Activated CD8-positive, alpha-beta memory T cell treated with anti-CD3 and anti-CD28 coated beads, Interleukin-2, amount 10 ng/mL, durations not matched to agents 7 days and 5 days (primary cell): ENCODE results near the gene SEMA5A. TPM values are rescaled to one million over a fixed set of nuclear protein-coding genes. Genes with fewer than 3 reads are reported as not detected.

Experiments
- ATAC-seq: fragments of 150-1000 bp; cut with Tn5 transposase; one replicate; pipeline ENCODE4 v1.10.0; 2021; ENCODE audit warnings: moderate library complexity
- CTCF ChIA-PET: fragments of 350-600 bp; sonication (Branson Sonifier 250); formaldehyde crosslinking; loops from one replicate; lab custom pipeline; 2021; ENCODE audit warnings: antibody characterized with exemption; lab: Charles Lee
- DNase-seq: peaks from one replicate; pipeline ENCODE4 v3.0.0-alpha.2; 2020
- H3K27ac Mint-ChIP-seq: one replicate; pipeline ENCODE4 v1.8.0; 2021; ENCODE audit warnings: mild to moderate bottlenecking, mixed read lengths
- H3K27me3 Mint-ChIP-seq: one replicate; pipeline ENCODE4 v1.8.0; 2021; ENCODE audit warnings: mixed read lengths
- H3K36me3 Mint-ChIP-seq: one replicate; pipeline ENCODE4 v1.8.0; 2021; ENCODE audit warnings: mild to moderate bottlenecking, mixed read lengths
- H3K4me1 Mint-ChIP-seq: one replicate; pipeline ENCODE4 v1.8.0; 2021; ENCODE audit warnings: mixed read lengths
- H3K4me3 Mint-ChIP-seq: one replicate; pipeline ENCODE4 v1.8.0; 2021; ENCODE audit warnings: mild to moderate bottlenecking, moderate library complexity, mixed read lengths
- H3K9me3 Mint-ChIP-seq: one replicate; pipeline ENCODE4 v1.8.0; 2022; ENCODE audit warnings: low read depth, mixed read lengths
- total RNA-seq, 2 experiments: library from RNA; stranded (reverse); gene quantifications; one replicate each; pipeline ENCODE4 v1.2.3, GENCODE V29; 2021

Gene SEMA5A
- total RNA-seq, 2 experiments from 2014 or later: 0.02 TPM; not detected in 1

DNA sequence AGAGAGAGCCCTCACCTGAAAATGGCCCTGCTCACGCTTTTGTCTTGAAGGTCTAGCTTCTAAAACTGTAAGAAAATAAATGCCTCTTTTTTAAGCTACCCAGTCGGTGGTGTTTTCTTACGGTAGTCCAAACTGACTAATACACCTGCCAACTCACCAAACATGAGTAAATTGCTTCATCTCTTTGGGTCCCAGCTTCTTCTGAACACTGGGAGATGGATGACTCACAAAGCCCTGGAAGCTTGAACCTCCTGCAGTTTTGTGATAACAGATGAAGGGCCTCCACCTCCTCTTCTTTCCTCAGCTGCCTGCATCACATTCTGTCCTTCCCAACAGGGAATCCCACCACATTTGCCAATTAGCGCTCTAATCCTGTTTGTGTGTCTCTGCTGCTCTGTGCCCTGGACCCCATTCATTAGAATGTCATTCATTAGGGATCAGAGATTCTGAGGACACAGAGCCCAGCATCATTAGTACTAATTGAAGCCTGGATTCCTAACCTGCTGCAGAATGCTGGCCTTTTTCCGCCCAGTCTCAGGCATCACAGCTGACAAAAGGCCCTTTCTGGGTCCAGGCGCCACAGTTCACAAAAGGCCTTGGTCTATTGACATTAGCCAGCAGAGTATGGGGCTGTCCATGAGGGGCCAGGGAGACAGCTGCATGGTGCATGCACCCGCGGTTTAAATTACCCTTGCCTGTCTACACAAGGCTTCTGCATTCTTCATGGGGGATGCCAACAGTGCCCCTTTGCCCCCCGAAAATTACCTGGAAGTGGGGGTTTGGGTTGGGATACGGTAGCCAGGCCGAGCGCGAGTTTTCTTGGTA lies 349.3 kb downstream of the SEMA5A start:
- Mint-ChIP-seq H3K4me3 (no peak overlapping the region), H3K4me1 (no peaks in the 10 kb centered on the region), H3K36me3 (no peaks in the 10 kb centered on the region), H3K27ac (no peak overlapping the region), H3K27me3 (no peaks in the 10 kb centered on the region), H3K9me3 (peaks cover 2% of the 10 kb centered on the region)
- CTCF ChIA-PET: no interaction called here
- no peak for DNase-seq
- no peak for ATAC-seq

- DNase-seq (no peak), ATAC-seq (no peak)
- CTCF ChIA-PET: no interaction called here
- Mint-ChIP-seq H3K27me3 (no peaks in the 10 kb centered on the region), H3K36me3 (no peaks in the 10 kb centered on the region), H3K27ac (no peak overlapping the region), H3K9me3 (peaks cover 2% of the 10 kb centered on the region), H3K4me3 (no peak overlapping the region), H3K4me1 (no peaks in the 10 kb centered on the region)
Observed at GRCh38 chr5:9194509-9194908, 351.4 kb downstream of the SEMA5A start.

- Mint-ChIP-seq H3K27ac (no peak overlapping the region), H3K4me3 (no peak overlapping the region), H3K4me1 (no peaks in the 10 kb centered on the region), H3K9me3 (peaks cover 2% of the 10 kb centered on the region), H3K36me3 (no peaks in the 10 kb centered on the region), H3K27me3 (no peaks in the 10 kb centered on the region)
- DNase-seq (no peak), ATAC-seq (no peak)
- CTCF ChIA-PET: no interaction called here
Observed at GRCh38 chr5:9192266-9192665, 353.6 kb downstream of the SEMA5A start.

- Mint-ChIP-seq H3K27ac (no peak overlapping the region), H3K36me3 (no peaks in the 10 kb centered on the region), H3K27me3 (no peaks in the 10 kb centered on the region), H3K4me3 (no peak overlapping the region), H3K4me1 (no peaks in the 10 kb centered on the region), H3K9me3 (no peaks in the 10 kb centered on the region)
- CTCF ChIA-PET: no interaction called here
- ATAC-seq (no peak), DNase-seq (no peak)
Observed at GRCh38 chr5:9189681-9190080, 356.2 kb downstream of the SEMA5A start.

DNA sequence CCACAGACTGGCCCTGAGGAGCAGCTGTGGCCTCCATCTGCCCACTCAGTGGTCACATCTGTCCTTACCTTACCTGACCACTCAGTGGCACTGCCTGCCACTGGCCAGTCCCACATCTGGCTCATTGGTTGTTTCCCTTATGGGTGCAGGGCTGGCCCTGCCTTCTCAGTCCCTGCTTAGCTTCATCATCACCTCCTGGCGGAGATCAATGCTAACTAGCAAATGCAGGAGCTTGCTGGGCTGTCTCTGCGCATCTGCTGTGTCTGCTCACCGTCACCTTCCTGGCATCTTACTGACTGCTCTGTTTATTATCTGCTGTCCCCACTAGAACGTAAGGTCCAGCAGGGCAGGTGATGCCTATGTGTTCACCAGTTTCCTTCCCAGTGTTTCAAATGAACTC lies 356.9 kb downstream of the SEMA5A start:
- H3K27me3 Mint-ChIP-seq: no peaks in the 10 kb centered on the region
- no peaks in the 10 kb centered on the region for H3K4me1 Mint-ChIP-seq
- no peak for ATAC-seq
- no peak for DNase-seq
- H3K9me3 Mint-ChIP-seq: no peaks in the 10 kb centered on the region
- CTCF ChIA-PET: no interaction called here
- no peak overlapping the region for H3K4me3 Mint-ChIP-seq
- H3K36me3 Mint-ChIP-seq: no peaks in the 10 kb centered on the region
- H3K27ac Mint-ChIP-seq: no peak overlapping the region

DNA sequence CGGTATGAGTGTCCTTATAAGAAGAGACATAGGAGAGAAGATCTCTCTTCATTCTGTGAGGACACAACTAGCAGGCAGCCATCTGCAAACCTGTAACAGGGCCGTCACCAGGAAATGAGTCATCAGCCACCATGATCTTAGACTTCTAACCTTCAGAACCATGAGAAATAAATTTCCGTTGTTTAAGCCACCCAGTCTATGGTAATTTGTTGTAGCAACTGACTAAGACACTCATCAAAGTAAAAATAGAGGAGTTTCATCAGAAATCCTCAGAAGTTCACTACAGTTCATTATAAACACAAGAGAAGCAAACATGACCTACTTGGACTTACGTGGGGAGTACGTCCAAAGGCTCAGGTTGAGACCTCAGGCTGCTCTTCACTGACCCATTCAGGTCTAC lies 357.7 kb downstream of the SEMA5A start:
- no peak overlapping the region for H3K4me3 Mint-ChIP-seq
- no peaks in the 10 kb centered on the region for H3K27me3 Mint-ChIP-seq
- H3K27ac Mint-ChIP-seq: no peak overlapping the region
- DNase-seq: no peak
- peaks cover 3% of the 10 kb centered on the region for H3K9me3 Mint-ChIP-seq
- CTCF ChIA-PET: no interaction called here
- no peaks in the 10 kb centered on the region for H3K4me1 Mint-ChIP-seq
- H3K36me3 Mint-ChIP-seq: no peaks in the 10 kb centered on the region
- ATAC-seq: no peak

DNA sequence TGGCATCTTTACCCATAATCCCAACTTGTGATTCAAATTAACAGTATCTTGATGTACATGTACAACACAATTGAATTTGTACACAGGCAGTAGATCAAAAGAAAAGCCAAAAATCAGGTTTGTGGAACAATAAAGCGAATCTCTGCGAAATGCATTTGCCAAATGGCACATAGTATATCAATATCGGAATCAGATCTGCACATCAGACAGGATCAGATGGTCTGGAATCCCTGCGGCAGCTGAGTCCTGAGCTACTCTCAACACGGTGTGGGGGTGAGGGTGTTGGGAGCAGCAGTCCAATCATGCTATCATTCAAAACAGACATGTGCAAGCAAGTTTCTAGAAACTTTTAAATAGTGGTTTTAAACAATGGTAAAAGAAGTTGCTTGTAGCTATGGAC lies 358.3 kb downstream of the SEMA5A start:
- H3K27ac Mint-ChIP-seq: no peak overlapping the region
- H3K4me1 Mint-ChIP-seq: no peaks in the 10 kb centered on the region
- DNase-seq (no peak), ATAC-seq (no peak)
- H3K27me3 Mint-ChIP-seq: no peaks in the 10 kb centered on the region
- CTCF ChIA-PET: no interaction called here
- peaks cover 3% of the 10 kb centered on the region for H3K9me3 Mint-ChIP-seq
- no peaks in the 10 kb centered on the region for H3K36me3 Mint-ChIP-seq
- no peak overlapping the region for H3K4me3 Mint-ChIP-seq

DNA sequence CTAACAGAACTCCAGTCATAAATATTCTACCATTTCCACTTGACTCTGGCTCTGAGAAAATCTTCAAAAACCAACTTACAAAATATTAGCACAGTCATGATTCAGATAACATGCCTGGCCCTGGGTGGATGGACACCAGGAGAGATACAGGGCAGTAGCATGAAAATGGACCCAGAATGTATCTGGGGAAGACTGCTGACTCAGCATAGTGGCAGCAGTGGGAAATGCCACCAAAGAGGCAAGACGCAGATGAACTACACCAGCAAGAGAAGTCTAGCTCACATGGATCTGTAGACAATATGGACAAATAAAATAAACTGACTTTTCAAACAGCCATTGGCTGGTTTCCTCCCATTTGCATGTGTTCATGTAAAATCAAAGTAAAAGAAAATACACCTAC lies 359.8 kb downstream of the SEMA5A start:
- Mint-ChIP-seq H3K9me3 (peaks cover 3% of the 10 kb centered on the region), H3K4me1 (no peaks in the 10 kb centered on the region), H3K27me3 (no peaks in the 10 kb centered on the region), H3K36me3 (no peaks in the 10 kb centered on the region), H3K27ac (no peak overlapping the region), H3K4me3 (no peak overlapping the region)
- CTCF ChIA-PET: no interaction called here
- no peak for DNase-seq
- ATAC-seq: no peak

DNA sequence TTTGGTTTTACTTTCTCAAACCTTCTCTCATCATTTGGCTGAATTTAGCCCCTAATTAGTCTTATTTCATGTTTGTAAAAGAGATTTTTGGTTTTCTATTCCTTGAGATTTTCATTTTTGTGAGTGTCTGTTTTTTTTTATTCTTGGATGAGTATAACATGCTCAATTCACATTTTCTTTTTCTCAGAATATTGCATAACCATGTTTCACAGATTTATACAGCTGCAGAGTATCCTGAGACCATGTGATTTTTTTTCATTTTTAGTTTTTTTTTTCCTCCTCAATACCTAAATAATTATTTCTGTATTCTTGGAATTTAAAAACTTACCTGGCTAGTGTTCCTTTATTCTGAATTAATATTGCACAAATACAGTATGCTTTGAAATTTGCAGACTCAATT lies 361.9 kb downstream of the SEMA5A start:
- no peaks in the 10 kb centered on the region for H3K4me1 Mint-ChIP-seq
- peaks cover 3% of the 10 kb centered on the region for H3K9me3 Mint-ChIP-seq
- H3K4me3 Mint-ChIP-seq: no peak overlapping the region
- no peaks in the 10 kb centered on the region for H3K27me3 Mint-ChIP-seq
- H3K27ac Mint-ChIP-seq: no peak overlapping the region
- CTCF ChIA-PET: no interaction called here
- no peaks in the 10 kb centered on the region for H3K36me3 Mint-ChIP-seq
- ATAC-seq: no peak
- no peak for DNase-seq

- DNase-seq: no peak
- Mint-ChIP-seq H3K27me3 (no peaks in the 10 kb centered on the region), H3K4me1 (no peaks in the 10 kb centered on the region), H3K36me3 (no peaks in the 10 kb centered on the region), H3K4me3 (no peak overlapping the region), H3K9me3 (peaks cover 3% of the 10 kb centered on the region), H3K27ac (no peak overlapping the region)
- CTCF ChIA-PET: no interaction called here
- no peak for ATAC-seq
Observed at GRCh38 chr5:9182899-9183695, 362.8 kb downstream of the SEMA5A start.

DNA sequence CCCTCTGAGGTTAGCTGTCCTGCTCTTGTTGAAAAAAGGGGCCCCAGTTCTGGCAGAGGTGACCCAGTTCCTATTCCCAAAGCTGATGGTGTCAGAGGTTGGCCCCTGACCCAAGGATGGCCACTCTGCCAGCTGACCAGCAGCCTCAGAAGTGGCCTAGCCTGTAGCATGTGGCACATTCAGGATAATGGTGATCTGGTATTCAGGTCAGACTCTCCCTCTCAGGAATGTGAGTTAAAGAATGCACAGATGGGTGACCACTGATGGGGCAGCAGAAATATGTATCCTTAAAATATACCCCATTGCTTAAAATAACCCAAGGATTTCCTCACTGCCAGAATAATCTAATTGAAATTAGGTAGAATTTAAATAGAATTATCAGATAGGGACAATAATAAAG lies 369.2 kb downstream of the SEMA5A start:
- Mint-ChIP-seq H3K9me3 (no peaks in the 10 kb centered on the region), H3K27me3 (no peaks in the 10 kb centered on the region), H3K4me1 (no peaks in the 10 kb centered on the region), H3K27ac (no peak overlapping the region), H3K36me3 (no peaks in the 10 kb centered on the region), H3K4me3 (no peak overlapping the region)
- no peak for DNase-seq
- CTCF ChIA-PET: no interaction called here
- no peak for ATAC-seq

GRCh38 chr5:9174446-9174845 lies 371.4 kb downstream of the SEMA5A start:
- Mint-ChIP-seq H3K27ac (no peak overlapping the region), H3K9me3 (no peaks in the 10 kb centered on the region), H3K4me3 (no peak overlapping the region), H3K27me3 (no peaks in the 10 kb centered on the region), H3K36me3 (no peaks in the 10 kb centered on the region), H3K4me1 (no peaks in the 10 kb centered on the region)
- ATAC-seq (no peak), DNase-seq (no peak)
- CTCF ChIA-PET: no interaction called here

DNA sequence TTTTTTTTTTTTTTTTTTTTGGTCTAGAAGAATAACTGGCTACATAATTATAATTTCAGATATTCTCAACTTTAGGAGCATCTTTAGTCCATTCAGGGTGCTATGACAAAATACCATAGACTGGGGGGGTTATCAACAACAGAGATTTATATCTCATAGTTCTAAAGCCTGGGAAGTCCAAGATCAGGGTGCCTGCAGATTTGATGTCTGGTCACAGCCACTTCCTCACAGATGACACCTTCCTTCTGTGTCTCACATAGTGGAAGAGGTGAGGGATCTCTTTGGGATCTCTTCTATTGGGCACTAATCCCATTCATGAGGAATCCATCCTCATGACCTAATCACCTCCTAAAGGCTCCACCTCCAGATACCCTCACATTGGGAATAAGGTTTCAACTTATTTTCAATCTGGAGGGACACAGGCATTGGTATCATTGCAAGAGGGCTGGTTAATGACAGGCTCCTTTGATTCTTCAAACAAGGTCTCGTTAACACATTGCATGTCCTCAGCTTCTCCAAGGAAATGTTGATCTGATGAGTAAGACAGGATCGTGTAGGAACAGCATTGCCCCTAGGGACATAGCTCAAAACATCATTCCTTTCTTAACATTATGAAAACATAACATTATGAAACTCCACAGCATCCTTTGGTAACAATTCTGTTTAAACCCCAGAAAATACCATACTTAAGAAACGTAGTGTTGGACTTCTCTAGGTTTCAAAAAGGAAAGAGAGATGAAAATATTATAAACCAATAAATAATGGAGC lies 372.4 kb downstream of the SEMA5A start:
- no peaks in the 10 kb centered on the region for H3K9me3 Mint-ChIP-seq
- no peak overlapping the region for H3K4me3 Mint-ChIP-seq
- H3K27me3 Mint-ChIP-seq: no peaks in the 10 kb centered on the region
- CTCF ChIA-PET: no interaction called here
- H3K4me1 Mint-ChIP-seq: no peaks in the 10 kb centered on the region
- H3K27ac Mint-ChIP-seq: no peak overlapping the region
- no peak for ATAC-seq
- no peaks in the 10 kb centered on the region for H3K36me3 Mint-ChIP-seq
- no peak for DNase-seq
